ENCODE results near the gene ARFRP1. TPM values are rescaled to one million over a fixed set of nuclear protein-coding genes. Genes with fewer than 3 reads are reported as not detected.

Gene ARFRP1
- total and polyA plus RNA-seq, 2 of the 4 experiments (the other 2 are of a cell fraction): 25.3 to 36.6 TPM

DNA sequence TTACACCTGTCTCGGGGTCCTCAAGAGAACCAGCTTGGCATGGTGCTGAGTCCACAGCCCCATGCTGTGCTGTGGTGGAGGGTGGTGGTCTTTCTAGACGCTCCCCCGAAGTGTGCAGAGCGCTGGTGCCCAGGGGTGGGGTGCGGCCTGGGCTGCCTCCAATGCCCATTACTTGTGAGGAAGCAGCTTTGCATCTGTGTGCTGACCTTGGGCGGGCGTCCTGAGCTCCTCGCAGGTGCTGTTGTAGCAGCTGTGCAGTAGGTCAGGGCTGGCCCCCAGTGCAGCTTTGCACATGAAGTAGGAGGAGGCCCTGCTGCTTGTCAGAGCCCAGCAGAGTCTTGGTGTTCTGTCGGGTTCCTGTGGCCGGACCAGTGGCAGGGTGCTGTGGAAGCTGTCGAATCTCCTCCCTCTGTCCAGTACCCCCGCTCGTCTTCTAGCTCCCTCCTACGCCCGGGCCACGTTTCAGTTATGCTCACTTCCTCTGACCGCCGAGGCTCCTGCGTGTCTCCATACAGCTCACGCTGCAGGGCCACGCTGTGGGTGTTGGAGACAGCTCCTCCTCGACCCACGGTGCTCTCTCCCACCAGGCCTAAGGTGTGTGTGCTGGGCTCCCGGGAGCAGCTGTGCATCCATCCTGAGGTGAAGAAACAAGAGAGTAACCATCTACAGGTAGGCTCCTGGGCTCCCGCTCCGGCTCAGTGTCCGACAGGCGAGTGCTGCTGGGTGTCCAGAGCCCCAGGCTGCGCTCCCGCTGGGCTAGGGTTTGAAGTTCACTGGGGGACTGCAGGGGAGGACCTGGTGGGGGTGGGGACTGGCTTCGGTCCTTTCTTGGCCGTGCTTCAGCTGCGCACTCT is 45.6 kb downstream of the ARFRP1 start:
- Histone ChIP-seq H4K8ac (ENCODE audit: low read depth in 2 of 2, low read length in 2 of 2) (no peak overlapping the region), H2AK5ac (ENCODE audit: low read depth, low read length) (no peak overlapping the region), H2AFZ (replicated peaks; ENCODE audit: low read length, poor library complexity) (no peak overlapping the region), H4K20me1 (ENCODE audit: insufficient read depth, low read length) (peaks cover 3% of the 10 kb centered on the region; the same call in 1 of the 2 replicates), H3K14ac (replicated peaks; ENCODE audit: low read depth, low read length) (no peak overlapping the region), H3K27ac (ENCODE audit: insufficient read depth, low read length) (no peak overlapping the region), H3K4ac (ENCODE audit: low read depth, low read length) (no peak overlapping the region), H3K4me3 (ENCODE audit: insufficient read depth, low read depth, low read length) (no peak overlapping the region), H3K27me3 (ENCODE audit: control insufficient read depth, insufficient read depth, low read length) (no peaks in the 10 kb centered on the region), H4K91ac (ENCODE audit: insufficient read depth, low read depth, low read length) (no peak overlapping the region), H3K9me3 (ENCODE audit: control insufficient read depth, insufficient read depth, low read length) (no peaks in the 10 kb centered on the region), H2AK9ac (replicated peaks; ENCODE audit: low read depth, low read length, poor library complexity) (no peak overlapping the region), H2BK5ac (ENCODE audit: low read depth, low read length, poor library complexity, severe bottlenecking) (no peak overlapping the region), H3K36me3 (ENCODE audit: control insufficient read depth, insufficient read depth, low read length) (peaks cover 41% of the 10 kb centered on the region), H3K9ac (ENCODE audit: low read depth, low read length) (no peak overlapping the region), H4K5ac (ENCODE audit: low read depth, low read length) (no peak overlapping the region), H3K79me1 (ENCODE audit: low read depth in 1 of 2, low read length in 2 of 2) (peaks cover 18 to 56% of the 10 kb centered on the region in 2 experiments), H3K23ac (ENCODE audit: low read depth, low read length) (no peak overlapping the region), H3K56ac (ENCODE audit: extremely low read depth, insufficient read depth, low read length) (no peak overlapping the region), H3K4me2 (ENCODE audit: low read depth, low read length) (no peak overlapping the region), H2BK20ac (ENCODE audit: low read depth, low read length) (no peak overlapping the region), H2BK15ac (ENCODE audit: low read depth, low read length) (no peak overlapping the region), H3K9me1 (ENCODE audit: insufficient read depth, low read length) (0 out of 2 replicates have a peak, but pooled peaks cover 7% of the 10 kb centered on the region), H3K18ac (ENCODE audit: low read depth, low read length) (no peak overlapping the region), H3K4me1 (ENCODE audit: control insufficient read depth, insufficient read depth, low read length) (peaks cover 12% of the 10 kb centered on the region), H2BK120ac (ENCODE audit: low read depth, low read length) (no peak overlapping the region)
- 91% methylated on average over 15 of the region's 33 CpGs; no CpG with 5 or more reads in 1 of the 2 experiments for WGBS, 2 experiments (ENCODE audit: extremely low coverage in 2 of 2, insufficient read length in 1 of 2)
- ChIA-PET POLR2A (ENCODE audit: unreplicated experiment) (no interaction called here), CTCF (no interaction called here)
- DNase-seq (no peak), ATAC-seq (ENCODE audit: low read depth) (no peak)
- in situ Hi-C loops (cut with MboI; ENCODE audit: low sequenced_read_pairs) (no loop called here), intact Hi-C loops (cut with micrococcal nuclease) (no loop called here), dilution Hi-C loops (cut with HindIII; ENCODE audit: low sequenced_read_pairs, unreplicated experiment) (no loop called here)
- TF ChIP-seq MAFK (IDR thresholded peaks at IDR 0.05; ENCODE audit: low read depth, low read length) (no peak), CHD1 (IDR thresholded peaks at IDR 0.05; ENCODE audit: low read depth, low read length) (no peak), MAZ (IDR thresholded peaks at IDR 0.05; ENCODE audit: borderline replicate concordance, low read depth, low read length) (no peak), RFX5 (IDR thresholded peaks at IDR 0.05; ENCODE audit: low read depth, low read length) (no peak), SMC3 (IDR thresholded peaks at IDR 0.05; ENCODE audit: low read depth, low read length) (no peak), CEBPB (IDR thresholded peaks at IDR 0.05; ENCODE audit: low read depth, low read length) (no peak), POLR2A (IDR thresholded peaks at IDR 0.05; ENCODE audit: low read depth, low read length) (no peak), RAD21 (IDR thresholded peaks at IDR 0.05; ENCODE audit: low read length) (no peak), FOS (IDR thresholded peaks at IDR 0.05; ENCODE audit: low read depth, low read length) (no peak), BHLHE40 (IDR thresholded peaks at IDR 0.05; ENCODE audit: low read depth, low read length) (no peak)
- TF ChIP-seq, protein P1, sequence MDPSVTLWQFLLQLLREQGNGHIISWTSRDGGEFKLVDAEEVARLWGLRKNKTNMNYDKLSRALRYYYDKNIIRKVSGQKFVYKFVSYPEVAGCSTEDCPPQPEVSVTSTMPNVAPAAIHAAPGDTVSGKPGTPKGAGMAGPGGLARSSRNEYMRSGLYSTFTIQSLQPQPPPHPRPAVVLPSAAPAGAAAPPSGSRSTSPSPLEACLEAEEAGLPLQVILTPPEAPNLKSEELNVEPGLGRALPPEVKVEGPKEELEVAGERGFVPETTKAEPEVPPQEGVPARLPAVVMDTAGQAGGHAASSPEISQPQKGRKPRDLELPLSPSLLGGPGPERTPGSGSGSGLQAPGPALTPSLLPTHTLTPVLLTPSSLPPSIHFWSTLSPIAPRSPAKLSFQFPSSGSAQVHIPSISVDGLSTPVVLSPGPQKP (IDR thresholded peaks at IDR 0.05; ENCODE audit: borderline replicate concordance, low read depth, low read length): no peak
- TF ChIP-seq, protein P2, sequence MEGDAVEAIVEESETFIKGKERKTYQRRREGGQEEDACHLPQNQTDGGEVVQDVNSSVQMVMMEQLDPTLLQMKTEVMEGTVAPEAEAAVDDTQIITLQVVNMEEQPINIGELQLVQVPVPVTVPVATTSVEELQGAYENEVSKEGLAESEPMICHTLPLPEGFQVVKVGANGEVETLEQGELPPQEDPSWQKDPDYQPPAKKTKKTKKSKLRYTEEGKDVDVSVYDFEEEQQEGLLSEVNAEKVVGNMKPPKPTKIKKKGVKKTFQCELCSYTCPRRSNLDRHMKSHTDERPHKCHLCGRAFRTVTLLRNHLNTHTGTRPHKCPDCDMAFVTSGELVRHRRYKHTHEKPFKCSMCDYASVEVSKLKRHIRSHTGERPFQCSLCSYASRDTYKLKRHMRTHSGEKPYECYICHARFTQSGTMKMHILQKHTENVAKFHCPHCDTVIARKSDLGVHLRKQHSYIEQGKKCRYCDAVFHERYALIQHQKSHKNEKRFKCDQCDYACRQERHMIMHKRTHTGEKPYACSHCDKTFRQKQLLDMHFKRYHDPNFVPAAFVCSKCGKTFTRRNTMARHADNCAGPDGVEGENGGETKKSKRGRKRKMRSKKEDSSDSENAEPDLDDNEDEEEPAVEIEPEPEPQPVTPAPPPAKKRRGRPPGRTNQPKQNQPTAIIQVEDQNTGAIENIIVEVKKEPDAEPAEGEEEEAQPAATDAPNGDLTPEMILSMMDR (conservative IDR thresholded peaks at IDR 0.05; ENCODE audit: low read depth, low read length): no peak
- TF ChIP-seq, protein P3, sequence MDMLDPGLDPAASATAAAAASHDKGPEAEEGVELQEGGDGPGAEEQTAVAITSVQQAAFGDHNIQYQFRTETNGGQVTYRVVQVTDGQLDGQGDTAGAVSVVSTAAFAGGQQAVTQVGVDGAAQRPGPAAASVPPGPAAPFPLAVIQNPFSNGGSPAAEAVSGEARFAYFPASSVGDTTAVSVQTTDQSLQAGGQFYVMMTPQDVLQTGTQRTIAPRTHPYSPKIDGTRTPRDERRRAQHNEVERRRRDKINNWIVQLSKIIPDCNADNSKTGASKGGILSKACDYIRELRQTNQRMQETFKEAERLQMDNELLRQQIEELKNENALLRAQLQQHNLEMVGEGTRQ (IDR thresholded peaks at IDR 0.05; ENCODE audit: low read depth, low read length): no peak
- no TSS peak for BruUV-seq (replicated peaks)
